Prostate gland (tissue), 2 donors: ENCODE results near the gene TBC1D14.

Experiments
- POLR2A ChIP-seq: fragments of 450-650 bp; IDR thresholded peaks from one replicate; pipeline ENCODE4 v1.6.1; 2016; ENCODE audit warnings: antibody characterized with exemption, mild to moderate bottlenecking
- TF ChIP-seq, protein P1 (sequence below), 4 experiments: fragments of 200-600 bp in 2 of 4; fragments of 450-650 bp in 2 of 4; sonication (generic) in 2 of 4; IDR thresholded peaks; 1 replicate in 3 of 4; 2 replicates in 1 of 4; pipeline ENCODE4 v1.5.1; 2016 to 2019; ENCODE audit warnings: antibody characterized with exemption in 4 of 4, mild to moderate bottlenecking in 2 of 4, moderate library complexity in 2 of 4

- no peak for TF ChIP-seq POLR2A
- TF ChIP-seq, protein P1, sequence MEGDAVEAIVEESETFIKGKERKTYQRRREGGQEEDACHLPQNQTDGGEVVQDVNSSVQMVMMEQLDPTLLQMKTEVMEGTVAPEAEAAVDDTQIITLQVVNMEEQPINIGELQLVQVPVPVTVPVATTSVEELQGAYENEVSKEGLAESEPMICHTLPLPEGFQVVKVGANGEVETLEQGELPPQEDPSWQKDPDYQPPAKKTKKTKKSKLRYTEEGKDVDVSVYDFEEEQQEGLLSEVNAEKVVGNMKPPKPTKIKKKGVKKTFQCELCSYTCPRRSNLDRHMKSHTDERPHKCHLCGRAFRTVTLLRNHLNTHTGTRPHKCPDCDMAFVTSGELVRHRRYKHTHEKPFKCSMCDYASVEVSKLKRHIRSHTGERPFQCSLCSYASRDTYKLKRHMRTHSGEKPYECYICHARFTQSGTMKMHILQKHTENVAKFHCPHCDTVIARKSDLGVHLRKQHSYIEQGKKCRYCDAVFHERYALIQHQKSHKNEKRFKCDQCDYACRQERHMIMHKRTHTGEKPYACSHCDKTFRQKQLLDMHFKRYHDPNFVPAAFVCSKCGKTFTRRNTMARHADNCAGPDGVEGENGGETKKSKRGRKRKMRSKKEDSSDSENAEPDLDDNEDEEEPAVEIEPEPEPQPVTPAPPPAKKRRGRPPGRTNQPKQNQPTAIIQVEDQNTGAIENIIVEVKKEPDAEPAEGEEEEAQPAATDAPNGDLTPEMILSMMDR (IDR thresholded peaks at IDR 0.05) = no peak
Measured at GRCh38 chr4:6924361-6924779, 14.7 kb downstream of the TBC1D14 start.
